HG03354 (cell line): Measurements from ENCODE around the gene THRB.
A peak's percentile ranks its signal among the peaks of the same experiment; 100 is the strongest.

ENCODE experiments used
- ATAC-seq: cut with Tn5 transposase; IDR thresholded peaks from one replicate; pipeline ENCODE4 v1.9.1; 2021; ENCODE audit warnings: mild to moderate bottlenecking; ENCODE audit not compliant: unreplicated experiment, poor library complexity, severe bottlenecking

The THRB gene

GRCh38 chr3:24493746-24494617 is 668 bp downstream of the THRB start:
- peak; percentile 19 for ATAC-seq

- no peak for ATAC-seq
These were observed 1.6 kb downstream of the THRB start for GRCh38 chr3:24492971-24493551.

GRCh38 chr3:24490151-24490550 is 4.5 kb downstream of the THRB start:
- no peak for ATAC-seq

GRCh38 chr3:24487325-24488262 is 7.1 kb downstream of the THRB start:
- ATAC-seq = no peak

- ATAC-seq = no peak
These were observed 9.1 kb downstream of the THRB start for GRCh38 chr3:24485511-24485910.

GRCh38 chr3:24483873-24484272 is 10.8 kb downstream of the THRB start:
- no peak for ATAC-seq

- no peak for ATAC-seq
These were observed 12.4 kb downstream of the THRB start for GRCh38 chr3:24482096-24482705.

GRCh38 chr3:24481193-24481592 is 13.5 kb downstream of the THRB start:
- ATAC-seq = no peak

- ATAC-seq = no peak
These were observed 14.2 kb downstream of the THRB start for GRCh38 chr3:24480497-24480896.

GRCh38 chr3:24479816-24480215 is 14.8 kb downstream of the THRB start:
- no peak for ATAC-seq

GRCh38 chr3:24476871-24477656 is 17.6 kb downstream of the THRB start:
- ATAC-seq = no peak

- ATAC-seq = no peak
These were observed 18.7 kb downstream of the THRB start for GRCh38 chr3:24475925-24476324.

GRCh38 chr3:24474862-24475261 is 19.8 kb downstream of the THRB start:
- no peak for ATAC-seq

- no peak for ATAC-seq
These were observed 22.3 kb downstream of the THRB start for GRCh38 chr3:24472358-24472757.

- no peak for ATAC-seq
These were observed 23.2 kb downstream of the THRB start for GRCh38 chr3:24471486-24471885.

GRCh38 chr3:24470277-24470676 is 24.4 kb downstream of the THRB start:
- no peak for ATAC-seq

GRCh38 chr3:24464389-24464788 is 30.3 kb downstream of the THRB start:
- no peak for ATAC-seq

GRCh38 chr3:24462737-24463136 is 31.9 kb downstream of the THRB start:
- ATAC-seq = no peak

- no peak for ATAC-seq
These were observed 33.7 kb downstream of the THRB start for GRCh38 chr3:24460974-24461373.
